OCI-M1 (cell line): ENCODE results near the gene SETX.

Experiments used
- DNase-seq: peaks from one replicate; lab custom pipeline; 2025; lab: John Stamatoyannopoulos, UW

SETX gene

DNA sequence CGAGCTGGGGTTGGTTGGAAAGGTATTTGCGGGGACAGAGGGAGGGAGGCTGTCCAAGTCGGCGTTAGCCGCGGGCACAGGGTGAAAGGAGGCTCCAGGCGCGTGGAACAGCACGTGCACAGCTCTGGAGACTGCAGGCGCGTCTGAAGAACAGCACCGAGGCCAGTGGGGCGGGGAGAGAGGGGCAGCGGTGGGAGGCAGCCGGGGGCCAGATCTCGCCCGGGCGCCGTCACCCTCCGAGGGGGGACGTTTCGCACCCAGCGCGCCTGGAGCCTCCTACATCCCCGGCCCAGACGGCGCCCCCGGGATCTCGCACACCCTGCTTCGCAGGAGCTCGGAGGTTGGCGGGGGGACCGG lies 113.3 kb downstream of the SETX start:
- no peak for DNase-seq

DNA sequence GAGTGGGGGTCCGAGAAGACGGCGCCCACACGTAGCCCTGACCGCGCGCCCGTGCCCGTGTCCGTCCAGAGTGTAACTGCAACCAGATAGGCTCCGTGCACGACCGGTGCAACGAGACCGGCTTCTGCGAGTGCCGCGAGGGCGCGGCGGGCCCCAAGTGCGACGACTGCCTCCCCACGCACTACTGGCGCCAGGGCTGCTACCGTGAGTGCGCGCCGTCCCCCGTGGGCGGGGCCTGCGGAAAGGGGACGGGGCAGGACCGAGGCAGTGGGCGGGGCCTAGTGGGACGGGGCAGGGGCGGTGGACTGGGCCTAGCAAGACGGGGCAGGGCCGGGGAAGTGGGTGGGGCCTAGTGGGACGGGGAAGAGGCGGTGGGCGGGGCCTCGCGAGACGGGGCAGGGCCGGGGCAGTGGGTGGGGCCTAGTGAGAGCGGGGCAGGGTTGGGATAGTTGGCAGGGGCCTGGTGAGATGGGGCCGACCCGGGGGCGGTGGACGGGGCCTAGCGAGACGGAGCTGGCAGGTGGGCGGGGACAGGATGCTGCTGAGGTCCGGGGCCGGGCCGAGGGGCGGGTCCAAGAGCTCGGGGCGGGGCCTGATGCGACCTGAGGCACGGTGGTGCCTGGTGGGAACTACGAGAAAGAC lies 113.8 kb downstream of the SETX start:
- DNase-seq: peak; percentile 97

DNA sequence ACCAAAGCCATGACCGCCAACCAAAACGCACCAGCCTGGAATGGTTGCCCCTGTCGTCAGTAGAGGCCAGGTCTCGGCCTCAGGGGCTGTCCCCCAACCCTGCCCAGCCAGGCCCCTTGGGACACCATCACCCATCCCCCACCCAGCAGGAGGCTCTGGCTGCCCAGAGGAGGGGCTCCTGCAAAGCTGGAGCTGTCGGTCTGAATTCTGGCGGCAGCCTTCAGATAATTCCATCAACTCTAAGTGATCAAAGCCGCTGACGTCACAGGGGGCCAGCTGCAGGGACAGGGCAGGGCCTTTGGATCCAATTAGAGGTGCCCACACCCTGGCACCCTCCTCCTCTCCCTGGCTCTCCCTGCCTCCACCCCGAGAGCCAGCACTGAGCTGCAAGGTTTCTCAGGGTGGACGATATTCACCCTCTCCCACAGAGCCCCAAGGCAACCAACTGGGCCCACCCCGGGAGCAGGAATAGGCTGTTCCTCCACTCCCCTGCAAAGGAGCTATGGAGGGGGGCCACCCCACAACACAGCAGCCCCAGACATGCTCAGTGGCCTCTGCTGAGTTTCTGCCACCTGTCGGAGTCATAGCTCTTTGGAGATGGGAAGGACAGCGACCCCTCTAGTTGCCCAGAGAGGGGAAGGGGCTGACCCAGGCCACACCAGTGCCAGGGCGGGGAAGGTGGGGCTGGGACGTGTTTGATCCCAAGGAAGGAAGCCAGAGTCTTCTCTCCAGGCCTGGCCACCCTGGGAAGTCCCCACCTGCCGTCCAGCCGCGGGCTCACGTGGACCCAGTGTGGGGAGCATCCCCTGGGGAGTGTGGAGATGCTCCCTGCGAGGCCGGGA lies 114.6 kb downstream of the SETX start:
- DNase-seq: no peak

DNA sequence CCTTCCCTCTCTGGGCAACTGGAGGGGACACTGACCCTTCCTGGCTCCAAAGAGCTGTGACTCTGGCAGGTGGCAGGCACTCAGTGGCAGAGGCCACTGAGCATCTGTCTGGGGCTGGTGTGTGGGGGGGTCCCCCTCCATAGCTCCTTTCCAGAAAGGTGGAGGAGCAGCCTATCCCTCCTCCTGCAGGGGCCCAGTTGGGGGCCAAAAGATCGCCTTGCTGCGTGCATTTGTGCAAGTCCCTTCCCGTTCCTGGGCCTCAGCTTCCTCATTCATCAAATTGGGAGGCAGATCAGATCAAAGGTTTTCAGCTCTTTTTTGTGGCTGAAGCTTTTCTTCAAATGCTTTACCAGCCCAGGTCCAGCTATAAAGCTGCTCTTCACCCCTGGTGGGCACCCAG lies 115.3 kb downstream of the SETX start:
- peak; percentile 47 for DNase-seq

DNA sequence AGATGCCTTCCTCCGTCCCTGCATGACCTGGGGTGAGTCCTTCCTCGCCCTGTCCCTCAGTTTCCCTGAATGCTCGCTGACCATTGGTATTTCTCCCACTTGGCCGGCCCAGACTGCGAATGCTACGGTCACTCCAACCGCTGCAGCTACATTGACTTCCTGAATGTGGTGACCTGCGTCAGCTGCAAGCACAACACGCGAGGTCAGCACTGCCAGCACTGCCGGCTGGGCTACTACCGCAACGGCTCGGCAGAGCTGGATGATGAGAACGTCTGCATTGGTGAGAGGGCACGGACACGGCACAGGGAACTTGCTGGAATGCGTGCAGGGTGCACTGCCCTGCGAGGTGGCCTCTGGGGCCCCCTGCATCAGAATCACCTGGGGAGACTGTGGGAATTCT lies 115.8 kb downstream of the SETX start:
- DNase-seq: no peak

DNA sequence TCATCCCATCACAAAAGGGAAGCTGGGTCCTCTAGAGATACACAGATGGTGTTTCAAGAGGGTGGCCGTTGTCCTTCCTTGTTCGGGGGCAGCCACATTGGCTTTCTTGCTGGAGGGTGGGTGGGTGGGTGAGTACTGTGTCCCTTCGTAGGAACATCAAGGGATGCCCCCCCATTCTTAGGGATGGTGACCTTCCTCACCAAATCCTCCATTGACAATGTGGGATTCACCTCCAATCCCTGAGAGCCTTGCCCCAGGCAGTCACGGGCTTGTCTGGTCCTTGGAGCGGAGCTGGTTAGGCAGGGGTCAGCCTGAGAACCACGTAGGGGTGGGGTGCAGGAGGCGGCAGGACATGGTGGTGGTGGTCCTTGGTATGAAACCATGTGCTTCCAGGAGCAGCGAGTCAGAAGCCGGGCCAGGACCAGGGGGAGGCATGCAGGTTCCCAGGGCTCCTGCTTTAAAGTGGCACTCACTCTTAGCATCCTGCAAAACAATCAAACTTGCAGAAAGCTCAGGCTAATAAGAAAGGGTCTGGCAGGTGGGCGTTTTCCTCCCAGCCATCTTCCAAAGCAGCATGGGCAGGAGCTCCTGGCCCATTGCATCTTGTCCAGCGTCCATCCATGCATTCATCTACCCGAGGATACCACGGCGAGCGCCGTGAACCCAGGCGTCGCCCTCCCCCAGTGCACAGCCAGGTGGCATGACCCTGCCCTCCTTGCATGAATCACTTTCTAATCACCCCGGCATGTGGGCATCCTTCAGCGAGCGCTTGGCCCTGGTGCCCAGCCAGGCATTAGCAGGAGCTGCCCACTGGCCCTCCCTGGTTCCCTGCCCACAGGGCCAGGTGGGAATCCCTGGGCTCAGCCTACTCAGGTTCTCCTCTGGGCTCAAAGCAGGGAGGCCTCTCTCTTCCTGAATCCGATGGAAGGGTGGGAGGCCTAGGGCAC lies 116.5 kb downstream of the SETX start:
- DNase-seq: no peak

DNA sequence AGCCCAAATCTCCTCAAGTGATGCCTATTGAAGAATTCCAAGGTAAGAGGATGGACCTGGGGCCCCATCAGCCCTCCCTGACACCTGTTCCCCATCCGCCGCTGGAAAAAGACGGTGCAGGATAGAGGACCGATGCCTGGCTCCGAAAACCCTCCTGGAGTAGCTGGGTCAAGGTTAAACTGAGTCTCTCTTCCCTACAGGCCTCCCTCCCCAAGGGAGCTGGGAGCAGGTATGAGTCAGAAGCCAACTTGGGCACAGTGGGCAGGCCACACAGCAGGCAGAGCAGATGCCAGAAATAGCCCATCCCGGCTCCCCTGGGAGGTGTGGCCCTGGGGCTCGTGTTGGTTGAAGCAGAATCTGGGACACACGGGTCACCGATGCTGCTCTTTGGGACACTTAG lies 117.3 kb downstream of the SETX start:
- no peak for DNase-seq

DNA sequence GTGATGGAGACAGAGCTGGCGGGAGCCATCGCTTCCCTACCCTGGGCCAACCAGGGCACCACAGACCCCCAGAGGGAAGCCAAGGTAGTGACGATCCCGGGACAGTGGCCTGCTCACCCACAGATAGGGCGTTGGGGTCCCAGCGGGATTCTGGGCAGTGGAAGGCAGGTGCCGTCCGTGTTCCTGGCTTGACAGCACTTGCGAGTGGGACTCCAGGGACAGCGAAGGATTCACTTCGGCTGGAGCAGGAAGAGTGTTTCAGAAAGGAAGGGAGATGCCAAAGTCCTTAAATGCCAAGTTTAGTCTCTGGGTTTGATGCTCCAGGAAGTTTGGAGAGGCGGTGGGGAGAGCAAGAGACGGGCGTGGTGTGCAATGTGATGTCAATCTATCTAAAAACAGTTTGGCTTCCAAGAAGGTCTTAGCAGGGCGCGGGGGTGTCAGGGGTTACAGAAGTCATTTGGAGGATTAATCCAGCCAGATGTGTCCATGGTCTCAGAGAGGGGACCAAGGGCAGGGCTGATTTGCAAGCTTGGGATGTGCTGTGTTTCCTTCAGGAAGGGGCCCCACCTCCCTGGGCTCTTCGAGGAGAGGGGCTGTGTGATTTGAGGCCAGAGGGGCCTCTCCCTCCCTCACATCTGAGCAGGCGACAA lies 118.0 kb downstream of the SETX start:
- no peak for DNase-seq

DNA sequence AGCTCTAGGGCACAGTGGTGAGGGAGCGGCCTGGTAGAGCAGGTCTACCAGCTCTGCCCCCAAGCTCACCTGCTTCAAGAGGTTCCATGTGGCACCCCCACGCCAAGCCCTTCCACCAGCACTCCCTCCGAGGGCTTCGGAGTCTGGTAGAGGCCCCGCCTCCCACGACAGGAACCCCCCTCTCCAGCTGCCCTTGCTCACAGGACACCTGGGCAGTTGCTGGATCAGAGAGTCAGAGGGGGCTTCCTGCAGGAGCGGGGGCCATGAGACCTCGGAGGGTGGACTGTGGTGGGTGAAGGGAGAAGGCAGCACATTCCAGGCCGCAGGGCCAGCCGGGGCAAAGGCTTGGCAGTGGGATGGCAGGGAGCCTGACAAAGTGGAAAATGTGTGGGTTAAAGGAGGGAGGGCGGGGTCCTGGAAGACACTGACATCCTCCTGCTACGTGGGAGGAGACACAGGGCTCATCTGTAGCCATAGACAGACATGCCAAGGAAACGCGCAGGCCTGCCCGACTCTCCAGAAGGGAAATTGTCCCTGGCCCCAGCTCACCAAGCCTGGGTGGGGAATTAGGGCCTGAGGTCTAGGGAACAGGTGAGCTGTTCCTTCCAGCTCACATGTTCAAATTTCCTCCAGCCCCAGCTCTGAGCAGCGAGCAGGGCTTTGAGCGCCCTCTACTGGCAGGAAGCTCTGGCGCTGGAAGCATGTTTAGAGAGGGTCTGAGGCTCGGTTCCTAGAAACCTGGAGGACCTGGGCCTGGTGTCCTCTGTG lies 118.7 kb downstream of the SETX start:
- DNase-seq: peak; percentile 81

DNA sequence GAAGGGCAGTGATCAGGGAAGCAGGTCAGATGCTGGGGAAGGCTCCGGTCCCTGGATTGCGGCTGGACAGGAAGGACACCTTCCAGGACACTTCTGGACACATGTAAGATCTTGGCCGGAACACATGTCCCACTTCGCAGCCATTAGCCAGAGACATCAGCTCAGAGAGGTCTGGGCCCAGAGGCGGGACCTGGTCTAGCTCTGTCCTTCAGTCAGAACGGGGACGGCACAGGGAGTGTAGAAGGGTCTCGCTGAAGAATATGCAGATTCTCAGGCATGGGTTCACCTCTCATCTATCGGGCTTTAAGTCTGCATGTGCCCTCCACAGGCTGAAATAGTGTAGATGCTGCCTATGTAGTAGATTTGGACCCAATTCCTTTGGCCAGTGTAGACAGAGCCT lies 119.7 kb downstream of the SETX start:
- no peak for DNase-seq

DNA sequence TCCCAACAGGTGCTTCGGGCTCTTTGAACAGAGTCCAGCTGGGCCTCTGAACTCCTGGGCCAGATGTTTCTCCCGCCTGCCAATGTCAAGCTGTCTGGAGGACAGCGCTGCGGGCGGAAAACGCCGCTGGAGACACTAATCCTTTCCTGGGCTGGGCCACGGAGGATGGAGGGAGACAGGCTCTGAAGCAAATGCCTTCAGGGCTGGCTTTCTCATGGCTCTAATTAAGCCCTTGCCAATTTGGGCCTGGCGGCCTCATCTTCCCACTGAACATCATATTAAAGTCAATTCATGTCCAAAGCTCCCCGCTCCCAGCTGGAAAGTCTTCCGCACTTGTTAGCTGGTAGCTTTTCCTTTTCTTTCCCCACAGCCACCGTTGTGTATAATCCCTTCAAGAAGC lies 120.3 kb downstream of the SETX start:
- DNase-seq: no peak

DNA sequence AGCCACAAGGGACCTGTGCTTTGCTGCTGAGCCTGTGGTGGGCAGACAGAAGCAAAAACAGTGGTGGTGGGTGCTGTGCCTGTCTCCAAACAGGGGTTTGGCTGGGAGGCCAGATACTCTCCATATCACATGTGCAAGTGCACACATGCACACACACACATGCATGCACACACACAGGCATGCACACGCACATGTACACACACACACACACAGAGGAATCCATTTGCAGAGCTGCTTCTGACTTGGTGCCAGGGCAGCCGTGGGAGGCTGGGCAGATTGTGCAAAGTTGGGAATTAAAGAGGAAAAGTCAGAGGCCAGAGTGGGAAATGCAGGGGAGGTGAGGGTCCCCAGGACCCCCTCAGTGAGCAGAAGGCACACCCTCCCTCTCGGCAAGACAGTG lies 121.6 kb downstream of the SETX start:
- no peak for DNase-seq

DNA sequence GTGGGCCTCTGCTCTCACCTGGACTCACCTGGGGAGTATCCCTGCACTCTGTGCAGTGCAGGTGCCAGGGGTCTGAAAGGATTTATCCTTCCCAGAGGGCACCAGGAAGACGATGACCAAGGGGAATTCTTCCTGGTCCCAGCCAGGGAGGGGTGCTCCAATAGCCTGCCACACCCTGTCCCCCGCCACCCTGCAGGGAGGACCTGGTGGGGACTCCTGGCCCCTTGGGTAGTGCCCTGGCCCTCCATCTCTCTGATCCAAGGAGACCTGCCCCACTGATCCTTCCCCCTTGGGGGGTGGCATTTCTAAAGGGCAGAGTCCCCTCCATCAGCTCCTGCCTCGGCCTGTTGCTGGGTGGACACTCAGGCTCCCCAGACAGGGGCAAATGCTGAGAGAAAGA lies 122.3 kb downstream of the SETX start:
- no peak for DNase-seq

DNA sequence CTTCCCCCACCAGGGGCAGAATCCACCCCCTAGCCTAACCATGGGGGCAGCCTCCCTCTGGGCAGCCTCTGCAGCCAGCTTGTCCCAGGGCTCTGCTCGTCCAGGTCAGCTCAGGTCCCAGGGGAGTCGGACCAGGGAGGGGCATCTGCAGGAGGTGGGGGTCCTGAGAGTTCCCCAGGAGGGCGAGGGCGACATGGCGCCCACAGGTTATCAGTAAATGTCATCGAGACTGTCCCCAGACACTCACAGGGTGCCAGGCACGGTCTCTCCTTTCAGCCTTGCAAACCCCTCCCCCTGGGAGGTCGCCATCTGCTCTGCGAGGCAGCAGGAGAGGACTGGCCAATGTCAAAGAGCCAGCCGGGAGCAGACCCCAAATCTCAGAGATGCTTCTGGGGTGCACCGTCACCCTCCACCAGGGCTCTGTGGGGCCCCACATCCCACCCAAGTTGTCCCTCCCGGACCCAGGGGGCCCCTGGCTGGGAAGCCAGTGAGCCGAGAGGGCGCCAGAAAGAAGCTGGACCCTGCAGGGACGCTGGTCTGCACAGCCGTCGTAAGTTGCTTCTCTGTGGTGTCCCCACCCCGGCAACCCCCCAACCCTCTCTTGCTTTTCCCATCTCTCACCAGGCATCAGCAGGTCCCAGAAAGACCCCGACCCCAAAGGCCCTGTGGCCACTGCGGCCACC lies 123.6 kb downstream of the SETX start:
- no peak for DNase-seq

DNA sequence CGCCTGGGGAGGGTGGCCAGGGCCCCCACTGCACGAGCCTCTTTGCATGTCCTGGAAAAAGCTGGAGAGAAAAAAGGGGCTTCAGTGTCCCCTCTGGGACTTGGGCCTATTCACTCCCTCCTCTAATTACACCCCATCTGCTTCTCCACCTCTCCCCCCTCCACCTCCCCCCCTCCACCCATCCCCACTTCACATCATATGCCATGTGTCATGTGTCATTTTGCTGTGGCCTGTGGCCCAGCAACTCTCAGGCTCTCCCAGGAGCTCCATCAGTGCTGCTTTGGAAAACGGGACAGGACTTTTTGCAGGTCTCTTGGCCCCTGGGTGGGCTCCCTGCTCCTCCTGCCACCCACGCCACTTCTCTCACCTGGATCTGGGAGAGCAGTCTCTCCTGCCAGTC lies 124.2 kb downstream of the SETX start:
- no peak for DNase-seq

DNA sequence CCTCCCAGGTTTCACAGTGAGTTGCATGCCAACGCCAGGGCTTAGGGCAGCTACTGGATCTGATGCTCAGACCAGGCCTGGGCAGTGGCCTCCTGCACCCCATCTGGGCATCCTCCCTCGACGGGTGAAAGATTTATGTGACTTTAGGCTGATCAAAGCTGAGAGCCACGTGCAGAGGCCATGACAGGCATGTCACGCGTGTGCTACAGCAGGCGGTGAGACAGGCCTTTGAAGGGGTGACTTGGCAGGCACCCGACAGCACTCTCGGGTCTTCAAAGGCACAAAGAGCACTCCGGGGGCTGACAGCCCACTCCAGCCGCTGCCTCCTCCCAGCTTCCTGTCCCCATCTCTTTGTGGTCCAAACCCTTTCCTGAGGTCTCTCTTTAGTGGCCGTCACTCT lies 126.7 kb downstream of the SETX start:
- DNase-seq: no peak

DNA sequence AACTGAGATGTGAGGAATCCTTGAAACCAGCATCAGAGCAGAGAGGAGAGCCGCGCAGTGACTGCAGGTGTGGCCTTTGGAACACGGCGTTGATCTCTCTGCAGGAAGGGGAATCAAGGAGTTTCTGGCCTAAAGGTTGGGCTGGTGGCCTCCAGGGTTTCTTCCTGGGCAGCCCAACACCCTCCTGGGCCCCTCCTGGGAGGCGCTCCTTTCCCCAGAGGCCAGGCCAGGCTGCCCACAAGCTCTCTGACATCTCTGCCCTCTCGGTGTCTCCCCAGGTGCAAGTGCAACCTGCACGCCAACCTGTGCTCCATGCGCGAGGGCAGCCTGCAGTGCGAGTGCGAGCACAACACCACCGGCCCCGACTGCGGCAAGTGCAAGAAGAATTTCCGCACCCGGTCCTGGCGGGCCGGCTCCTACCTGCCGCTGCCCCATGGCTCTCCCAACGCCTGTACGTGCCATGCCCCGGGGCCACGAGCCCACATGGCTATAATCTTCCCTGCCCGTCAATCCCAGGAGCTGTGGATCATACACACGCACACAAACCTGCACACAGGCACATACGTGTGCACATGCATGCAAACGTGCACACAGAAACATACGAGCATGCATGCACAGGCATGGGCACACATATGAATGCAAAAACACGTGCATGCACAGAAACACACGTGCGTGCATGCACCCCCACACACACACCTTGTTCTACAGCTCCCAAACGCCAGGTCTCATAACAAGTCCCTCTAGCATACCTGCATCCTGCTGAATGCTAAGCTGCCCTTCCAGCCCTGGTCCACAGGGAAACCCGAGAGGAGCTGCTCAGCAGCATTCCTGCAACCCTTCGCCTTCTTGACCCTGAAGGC lies 128.0 kb downstream of the SETX start:
- DNase-seq: no peak

DNA sequence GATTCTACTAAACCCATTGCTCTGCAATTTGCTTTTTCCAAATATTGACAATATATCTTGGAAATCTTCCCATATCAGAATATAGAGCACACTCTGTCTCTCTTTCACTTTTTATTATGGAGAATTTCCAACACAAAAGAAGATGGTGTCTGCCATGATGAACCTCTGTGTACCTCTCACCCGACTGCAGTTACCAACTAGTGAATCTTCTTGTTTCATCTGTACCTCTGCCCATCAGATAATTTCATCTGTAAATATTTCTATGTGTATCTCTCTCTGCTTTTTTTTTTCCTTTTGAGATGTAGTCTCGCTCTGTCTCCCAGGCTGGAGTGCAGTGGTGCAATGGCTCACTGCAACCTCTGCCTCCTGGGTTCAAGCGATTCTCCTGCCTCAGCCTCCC lies 130.1 kb downstream of the SETX start:
- DNase-seq: no peak

DNA sequence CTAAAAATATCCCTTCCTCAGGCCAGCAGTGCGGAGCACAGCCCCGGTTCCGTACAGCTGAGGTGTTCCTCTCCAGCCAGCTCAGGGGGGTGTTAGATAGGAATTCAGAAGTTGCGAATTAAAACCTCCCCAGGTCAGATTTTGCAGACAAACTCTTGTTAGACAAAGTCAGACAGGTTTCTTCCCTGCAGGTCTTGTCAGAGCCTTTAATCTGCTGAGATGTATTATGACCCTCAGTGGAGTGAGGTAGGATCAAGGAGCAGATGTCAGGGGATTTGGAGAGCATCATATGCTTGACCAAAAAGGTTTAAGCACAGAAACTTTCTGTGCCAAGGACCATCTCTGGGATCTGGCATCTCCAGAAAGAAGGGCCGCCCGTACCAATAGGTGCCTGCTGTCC lies 132.8 kb downstream of the SETX start:
- no peak for DNase-seq

DNA sequence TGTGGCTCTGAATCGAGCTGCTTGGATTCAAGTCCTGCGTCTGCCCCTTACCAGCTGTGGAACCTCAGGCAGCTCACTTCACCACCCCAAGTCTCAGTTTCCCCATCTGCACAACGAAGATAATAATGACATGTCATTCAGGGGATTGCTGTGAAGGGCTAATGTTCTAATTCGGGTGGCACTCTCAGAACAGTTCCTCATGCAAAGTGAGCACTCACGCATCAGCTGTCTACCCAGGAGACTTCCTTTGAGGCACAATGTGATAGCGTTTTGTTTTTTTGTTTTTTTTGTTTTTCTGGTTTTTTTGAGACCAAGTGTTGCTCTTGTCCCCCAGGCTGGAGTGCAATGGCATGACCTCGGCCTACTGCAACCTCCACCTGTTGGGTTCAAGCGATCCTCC lies 136.6 kb downstream of the SETX start:
- DNase-seq: no peak
